DOHH2 (cell line): Measurements from ENCODE around the gene KRTAP5-5.

Source experiments
- EZH2phosphoT487 ChIP-seq: fragments of 200-600 bp; sonication (generic); IDR thresholded peaks from 2 replicates; pipeline ENCODE4 v1.6.1; 2017; ENCODE audit warnings: borderline replicate concordance, mild to moderate bottlenecking, antibody characterized with exemption, low read length, moderate library complexity, mixed read lengths
- TF ChIP-seq, protein P1 (sequence below): fragments of 200-600 bp; sonication (generic); IDR thresholded peaks from one replicate; pipeline ENCODE4 v1.5.1; 2014; ENCODE audit warnings: antibody characterized with exemption, mild to moderate bottlenecking, low read depth, low read length; ENCODE audit not compliant: poor library complexity, severe bottlenecking

GRCh38 chr11:1640076-1640946 is 10.7 kb downstream of the KRTAP5-5 start:
- TF ChIP-seq, protein P1, sequence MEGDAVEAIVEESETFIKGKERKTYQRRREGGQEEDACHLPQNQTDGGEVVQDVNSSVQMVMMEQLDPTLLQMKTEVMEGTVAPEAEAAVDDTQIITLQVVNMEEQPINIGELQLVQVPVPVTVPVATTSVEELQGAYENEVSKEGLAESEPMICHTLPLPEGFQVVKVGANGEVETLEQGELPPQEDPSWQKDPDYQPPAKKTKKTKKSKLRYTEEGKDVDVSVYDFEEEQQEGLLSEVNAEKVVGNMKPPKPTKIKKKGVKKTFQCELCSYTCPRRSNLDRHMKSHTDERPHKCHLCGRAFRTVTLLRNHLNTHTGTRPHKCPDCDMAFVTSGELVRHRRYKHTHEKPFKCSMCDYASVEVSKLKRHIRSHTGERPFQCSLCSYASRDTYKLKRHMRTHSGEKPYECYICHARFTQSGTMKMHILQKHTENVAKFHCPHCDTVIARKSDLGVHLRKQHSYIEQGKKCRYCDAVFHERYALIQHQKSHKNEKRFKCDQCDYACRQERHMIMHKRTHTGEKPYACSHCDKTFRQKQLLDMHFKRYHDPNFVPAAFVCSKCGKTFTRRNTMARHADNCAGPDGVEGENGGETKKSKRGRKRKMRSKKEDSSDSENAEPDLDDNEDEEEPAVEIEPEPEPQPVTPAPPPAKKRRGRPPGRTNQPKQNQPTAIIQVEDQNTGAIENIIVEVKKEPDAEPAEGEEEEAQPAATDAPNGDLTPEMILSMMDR = peak; percentile 97
- TF ChIP-seq EZH2phosphoT487 = no peak
